ENCODE results near the gene SLCO3A1. TPM values are rescaled to one million over a fixed set of nuclear protein-coding genes. Genes with fewer than 3 reads are reported as not detected.

SLCO3A1 gene
- total and polyA plus RNA-seq, 2 of the 8 experiments (the other 6 are each of a cell fraction or from before 2014, with no cell fraction given) = 15.1 to 20.4 TPM

DNA sequence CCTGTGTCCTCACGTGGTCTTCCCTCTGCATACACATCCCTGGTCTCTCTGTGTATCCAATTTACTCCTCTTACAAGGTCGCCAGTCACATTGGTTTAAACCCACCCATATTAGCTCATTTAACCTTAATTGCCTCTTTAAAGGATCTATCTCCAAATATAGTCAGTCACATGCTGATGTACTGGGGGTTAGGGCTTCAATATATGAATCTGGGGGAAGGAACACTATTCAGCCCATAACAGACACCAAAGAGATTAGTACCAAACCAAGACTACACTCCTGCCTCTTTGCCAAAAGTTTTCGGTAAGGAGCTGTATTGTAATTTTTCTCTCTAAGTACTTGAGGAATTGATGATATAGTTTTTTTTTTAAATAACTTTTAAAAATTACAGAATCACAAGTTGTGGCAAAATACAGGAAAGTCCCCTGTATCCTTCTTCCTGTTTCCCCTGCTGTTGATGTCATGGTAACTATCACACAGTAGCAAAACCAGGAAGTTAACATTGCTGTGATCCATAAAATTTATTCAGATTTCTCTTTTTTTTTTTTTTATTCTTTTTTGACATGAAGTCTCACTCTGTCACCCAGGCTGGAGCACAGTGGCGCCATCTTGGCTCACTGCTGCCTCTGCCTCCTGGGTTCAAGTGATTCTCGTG, 67.8 kb downstream of the SLCO3A1 start:
- Histone ChIP-seq H3K4me1 (replicated peaks in 1 of 4; ENCODE audit: control insufficient read depth in 3 of 4, insufficient read depth in 4 of 4, low read length in 3 of 4) (peaks cover 3 to 9% (median 6%) of the 10 kb centered on the region in 4 experiments; a peak in 6 of 7 replicates), H2AK5ac (ENCODE audit: low read depth, low read length) (no peak overlapping the region), H3K79me1 (ENCODE audit: low read depth, low read length) (peaks cover 2% of the 10 kb centered on the region; the same call in 1 of the 2 replicates), H2BK5ac (ENCODE audit: low read depth, low read length) (no peak overlapping the region), H3K36me3 (ENCODE audit: control insufficient read depth in 2 of 4, insufficient read depth in 4 of 4, low read length in 3 of 4) (no peaks in the 10 kb centered on the region), H2BK20ac (ENCODE audit: low read length) (no peak overlapping the region), H2AFZ (ENCODE audit: low read length) (no peak overlapping the region), H3K23me2 (ENCODE audit: low read depth, low read length) (no peaks in the 10 kb centered on the region), H3K14ac (ENCODE audit: insufficient read length) (no peak overlapping the region), H4K20me1 (replicated peaks in 1 of 2; ENCODE audit: control insufficient read depth in 1 of 2, insufficient read depth in 2 of 2, low read length in 2 of 2) (no peaks in the 10 kb centered on the region), H2BK15ac (ENCODE audit: low read length) (no peak overlapping the region), H3K9ac (replicated peaks in 1 of 4; ENCODE audit: extremely low read depth in 1 of 4, low read depth in 3 of 4, low read length in 3 of 4) (no peak overlapping the region), H4K91ac (replicated peaks; ENCODE audit: insufficient read length, low read length) (no peak overlapping the region), H3K4me2 (ENCODE audit: insufficient read depth in 1 of 2, low read depth in 2 of 2, low read length in 2 of 2) (no peak overlapping the region), H3K4ac (replicated peaks; ENCODE audit: insufficient read length, low read depth, low read length) (no peak overlapping the region), H3K18ac (ENCODE audit: extremely low read depth, low read length) (no peak overlapping the region), H3K4me3 (ENCODE audit: extremely low read depth in 1 of 4, insufficient read depth in 2 of 4, low read depth in 3 of 4, low read length in 4 of 4) (no peak overlapping the region), H3K27me3 (replicated peaks in 1 of 4; ENCODE audit: control insufficient read depth in 3 of 4, extremely low read depth in 1 of 4, insufficient read depth in 3 of 4, low read length in 3 of 4) (no peaks in the 10 kb centered on the region; a peak in 1 of 7 replicates), H3K79me2 (ENCODE audit: control insufficient read depth in 1 of 2, insufficient read depth in 2 of 2, low read length in 2 of 2) (no peaks in the 10 kb centered on the region; a peak in 1 of 4 replicates), H3K56ac (replicated peaks; ENCODE audit: insufficient read length, low read depth, low read length) (no peak overlapping the region), H4K5ac (ENCODE audit: insufficient read length, low read depth, low read length) (no peak overlapping the region), H3K23ac (ENCODE audit: insufficient read length) (no peak overlapping the region), H3K27ac (ENCODE audit: low read depth, low read length) (no peak overlapping the region), H3K9me3 (ENCODE audit: insufficient read depth in 2 of 2, low read depth in 1 of 2, low read length in 1 of 2) (no peaks in the 10 kb centered on the region), H4K8ac (ENCODE audit: extremely low read depth, insufficient read depth, low read length) (no peak overlapping the region), H2BK12ac (ENCODE audit: low read depth, low read length) (no peak overlapping the region), H2BK120ac (replicated peaks; ENCODE audit: low read depth, low read length) (no peak overlapping the region)
- no peak for DNase-seq (ENCODE audit: low read depth in 1 of 2, low spot score in 2 of 2)
- no peak for FAIRE-seq
- 88% methylated on average over 5 of the region's 5 CpGs; no CpG with 5 or more reads in 1 of the 2 experiments for WGBS, 2 experiments (ENCODE audit: extremely low coverage in 1 of 2, insufficient coverage in 1 of 2, insufficient read length in 1 of 2, insufficient replicate concordance in 2 of 2, low coverage in 1 of 2, low lambda C conversion rate in 2 of 2, missing lambda C conversion rate in 1 of 2)
- TF ChIP-seq FOSL1 (IDR thresholded peaks at IDR 0.05; ENCODE audit: insufficient read depth, low read depth, low read length) (no peak), KDM4A (IDR thresholded peaks at IDR 0.05; ENCODE audit: low read depth, low read length, severe bottlenecking) (no peak), CBX5 (IDR thresholded peaks at IDR 0.05; ENCODE audit: low read depth, low read length) (no peak), MAFK (IDR thresholded peaks at IDR 0.05; ENCODE audit: low read depth, low read length) (no peak)
- TF ChIP-seq, protein P1, sequence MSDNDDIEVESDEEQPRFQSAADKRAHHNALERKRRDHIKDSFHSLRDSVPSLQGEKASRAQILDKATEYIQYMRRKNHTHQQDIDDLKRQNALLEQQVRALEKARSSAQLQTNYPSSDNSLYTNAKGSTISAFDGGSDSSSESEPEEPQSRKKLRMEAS (IDR thresholded peaks at IDR 0.05) = no peak
- ChIA-PET POLR2A (ENCODE audit: partially characterized antibody) (no interaction called here), CTCF (ENCODE audit: partially characterized antibody) (interaction anchor here (0.6 to 1.7 kb wide), 6 partner anchors 10 to 638 kb away, joined by 3 to 5 read pairs (median 4); no protein-coding TSS in a partner anchor)
